Measurements from ENCODE around the gene SYMPK.

Gene SYMPK

GRCh38 chr19:45886427-45887199 is 23.7 kb upstream of the SYMPK start:
- peak; percentile 89 for DNase-seq

GRCh38 chr19:45885556-45886426 is 22.8 kb upstream of the SYMPK start, which contains the start of gene IRF2BP1:
Gene IRF2BP1 (minus strand): TSS chr19:45886141. CDS start chr19:45885774, 367 bp downstream.
- DNase-seq: peak; percentile 84

- no peak for DNase-seq
Observed at GRCh38 chr19:45884682-45885555, 22.0 kb upstream of the SYMPK start.

- DNase-seq: no peak
Observed at GRCh38 chr19:45883881-45884681, 21.1 kb upstream of the SYMPK start.

GRCh38 chr19:45883586-45883880 is 20.6 kb upstream of the SYMPK start:
- DNase-seq: no peak

- peak; percentile 82 for DNase-seq
Observed at GRCh38 chr19:45882652-45883585, 20.0 kb upstream of the SYMPK start.

GRCh38 chr19:45881909-45882528 is 19.1 kb upstream of the SYMPK start:
- no peak for DNase-seq

GRCh38 chr19:45881082-45881908 is 18.3 kb upstream of the SYMPK start:
- no peak for DNase-seq

- no peak for DNase-seq
Observed at GRCh38 chr19:45879971-45880370, 17.0 kb upstream of the SYMPK start.

GRCh38 chr19:45879055-45879454 is 16.1 kb upstream of the SYMPK start:
- DNase-seq: no peak

GRCh38 chr19:45878043-45878794 is 15.3 kb upstream of the SYMPK start:
- DNase-seq: no peak

- peak; percentile 76 for DNase-seq
Observed at GRCh38 chr19:45876411-45877197, 13.7 kb upstream of the SYMPK start.

GRCh38 chr19:45876161-45876410 is 13.1 kb upstream of the SYMPK start:
- DNase-seq: no peak

- no peak for DNase-seq
Observed at GRCh38 chr19:45874620-45874966, 11.6 kb upstream of the SYMPK start.

GRCh38 chr19:45873219-45873772 is 10.3 kb upstream of the SYMPK start:
- no peak for DNase-seq

GRCh38 chr19:45872095-45872919 is 9.4 kb upstream of the SYMPK start:
- no peak for DNase-seq

- no peak for DNase-seq
Observed at GRCh38 chr19:45870798-45871197, 7.9 kb upstream of the SYMPK start.

All from right kidney (tissue), 1 donor.